AG09309 (cell line): ENCODE results near the gene SQSTM1.

Experiments used
- DNase-seq: peaks from one replicate; pipeline ENCODE4 v3.0.0-alpha.2; 2010; ENCODE audit warnings: low read depth
- H3K4me3 ChIP-seq: 2 replicates; pipeline ENCODE4 v1.5.1; 2011; ENCODE audit warnings: mild to moderate bottlenecking, low read depth, low read length, moderate library complexity; ENCODE audit not compliant: control insufficient read depth
- TF ChIP-seq, protein P1 (sequence below): IDR thresholded peaks from 2 replicates; pipeline ENCODE4 v1.5.1; 2011; ENCODE audit warnings: mild to moderate bottlenecking, low read depth, low read length, inconsistent platforms; ENCODE audit not compliant: insufficient read depth, control insufficient read depth; ENCODE audit errors: missing control alignments

SQSTM1 gene

DNA sequence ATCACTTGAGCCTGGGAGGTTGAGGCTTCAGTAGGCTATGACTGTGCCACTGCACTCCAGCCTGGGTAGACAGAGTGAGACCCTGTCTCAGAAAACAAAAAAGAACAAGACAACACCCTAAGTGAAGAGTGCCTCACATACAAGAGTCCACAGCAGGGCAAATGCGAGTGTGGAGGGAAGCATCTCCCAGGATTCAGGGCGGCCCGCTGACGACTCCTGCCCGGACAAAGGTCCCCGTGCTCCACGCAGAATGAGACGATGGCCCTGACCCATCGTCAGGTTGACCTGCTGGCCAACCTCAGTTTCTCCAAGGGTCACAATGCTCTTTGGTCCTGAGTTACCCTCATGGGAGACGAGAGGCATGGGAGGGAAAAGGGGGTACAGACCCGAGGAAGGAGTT, 19.6 kb downstream of the SQSTM1 start:
- no peak for DNase-seq
- no peak overlapping the region for H3K4me3 ChIP-seq
- TF ChIP-seq, protein P1, sequence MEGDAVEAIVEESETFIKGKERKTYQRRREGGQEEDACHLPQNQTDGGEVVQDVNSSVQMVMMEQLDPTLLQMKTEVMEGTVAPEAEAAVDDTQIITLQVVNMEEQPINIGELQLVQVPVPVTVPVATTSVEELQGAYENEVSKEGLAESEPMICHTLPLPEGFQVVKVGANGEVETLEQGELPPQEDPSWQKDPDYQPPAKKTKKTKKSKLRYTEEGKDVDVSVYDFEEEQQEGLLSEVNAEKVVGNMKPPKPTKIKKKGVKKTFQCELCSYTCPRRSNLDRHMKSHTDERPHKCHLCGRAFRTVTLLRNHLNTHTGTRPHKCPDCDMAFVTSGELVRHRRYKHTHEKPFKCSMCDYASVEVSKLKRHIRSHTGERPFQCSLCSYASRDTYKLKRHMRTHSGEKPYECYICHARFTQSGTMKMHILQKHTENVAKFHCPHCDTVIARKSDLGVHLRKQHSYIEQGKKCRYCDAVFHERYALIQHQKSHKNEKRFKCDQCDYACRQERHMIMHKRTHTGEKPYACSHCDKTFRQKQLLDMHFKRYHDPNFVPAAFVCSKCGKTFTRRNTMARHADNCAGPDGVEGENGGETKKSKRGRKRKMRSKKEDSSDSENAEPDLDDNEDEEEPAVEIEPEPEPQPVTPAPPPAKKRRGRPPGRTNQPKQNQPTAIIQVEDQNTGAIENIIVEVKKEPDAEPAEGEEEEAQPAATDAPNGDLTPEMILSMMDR = no peak

DNA sequence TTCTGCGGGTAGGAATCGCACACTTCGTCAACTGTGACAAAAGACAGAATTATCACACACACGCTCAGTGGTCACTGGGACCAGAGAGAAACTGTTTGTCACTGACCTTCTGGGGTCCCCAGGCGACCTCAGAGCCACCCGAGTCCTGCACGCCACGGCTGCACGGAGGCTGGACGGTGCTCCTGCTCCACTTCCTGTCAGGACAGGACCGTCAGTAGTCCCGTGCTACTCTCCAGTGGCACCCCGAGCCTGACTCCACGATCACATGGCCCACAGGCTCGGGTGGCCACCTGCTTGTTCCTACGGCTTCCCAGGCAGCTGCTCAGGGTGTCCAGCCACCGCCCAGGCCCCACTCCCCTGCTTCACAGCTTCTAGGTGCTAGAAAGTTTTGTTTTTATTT, 20.1 kb downstream of the SQSTM1 start:
- TF ChIP-seq, protein P1 = no peak
- DNase-seq = no peak
- H3K4me3 ChIP-seq = no peak overlapping the region

DNA sequence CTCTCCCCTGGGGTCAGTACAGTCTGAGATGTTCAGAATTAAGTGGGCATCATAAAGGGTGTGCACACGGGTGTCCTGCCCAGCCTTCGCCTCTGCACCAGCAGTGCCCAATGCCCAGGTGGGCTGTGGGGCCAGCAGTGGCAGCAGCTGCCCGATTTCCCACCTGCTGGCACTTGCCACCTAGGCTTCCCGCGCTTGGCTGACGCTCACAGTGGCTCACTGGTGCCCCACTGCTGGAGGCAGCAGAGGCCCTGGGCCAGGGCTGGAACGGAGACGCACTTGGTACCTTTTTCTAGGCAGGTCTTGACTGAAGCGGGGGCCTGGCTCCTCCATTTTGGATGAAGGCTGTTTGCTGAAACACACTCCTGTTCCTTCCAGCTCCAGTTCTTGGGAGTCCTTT, 20.9 kb downstream of the SQSTM1 start:
- DNase-seq = no peak
- TF ChIP-seq, protein P1 = no peak

DNA sequence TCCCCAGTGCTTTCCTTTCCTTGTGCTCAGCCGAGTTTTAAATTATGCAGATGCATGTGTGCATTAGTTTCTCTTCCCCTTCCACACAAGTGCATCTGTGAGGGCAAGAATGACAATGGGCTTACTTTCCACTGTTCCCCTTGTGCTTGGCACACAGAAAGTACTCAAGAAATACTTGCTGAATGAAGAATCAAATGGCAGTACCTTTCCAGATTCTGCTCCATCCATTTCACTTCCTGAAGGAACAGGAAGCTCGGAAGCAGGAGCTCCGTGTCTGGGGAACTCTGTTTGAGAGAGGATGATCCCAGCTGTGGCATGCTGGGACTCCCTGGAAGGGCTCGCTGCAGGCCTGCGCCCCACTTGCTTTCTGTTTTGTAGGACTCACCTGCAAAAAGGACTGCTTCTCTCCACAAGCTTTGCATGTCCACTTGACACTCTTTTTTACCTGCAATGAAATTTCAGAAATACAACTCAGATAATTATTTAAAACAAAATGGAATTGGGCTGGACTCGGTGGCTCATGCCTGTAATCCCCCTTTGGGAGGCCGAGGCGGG, 32.4 kb downstream of the SQSTM1 start:
- TF ChIP-seq, protein P1 = no peak
- H3K4me3 ChIP-seq = no peak overlapping the region
- no peak for DNase-seq

More for the DNA sequence above, 20.9 kb downstream of the SQSTM1 start:
- H3K4me3 ChIP-seq = no peak overlapping the region

DNA sequence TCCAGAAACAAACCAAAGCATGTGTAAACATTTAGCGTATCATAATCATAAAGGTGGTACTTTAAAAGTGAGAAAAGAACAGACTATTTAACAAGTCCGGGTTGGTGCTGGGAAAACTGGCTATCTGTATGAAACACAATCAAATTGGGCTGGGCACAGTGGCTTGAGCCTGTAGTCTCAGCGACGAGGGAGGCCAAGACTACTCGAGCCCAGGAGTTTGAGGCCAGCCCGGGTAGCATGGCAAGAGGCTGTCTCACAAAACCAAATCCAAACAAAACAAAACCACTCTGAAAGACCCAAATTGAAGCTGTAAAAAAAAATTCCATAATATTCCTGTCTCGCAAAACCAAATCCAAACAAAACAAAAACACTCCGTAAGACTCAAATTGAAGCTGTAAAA, 33.7 kb downstream of the SQSTM1 start:
- H3K4me3 ChIP-seq = no peak overlapping the region
- DNase-seq = no peak
- TF ChIP-seq, protein P1 = no peak

DNA sequence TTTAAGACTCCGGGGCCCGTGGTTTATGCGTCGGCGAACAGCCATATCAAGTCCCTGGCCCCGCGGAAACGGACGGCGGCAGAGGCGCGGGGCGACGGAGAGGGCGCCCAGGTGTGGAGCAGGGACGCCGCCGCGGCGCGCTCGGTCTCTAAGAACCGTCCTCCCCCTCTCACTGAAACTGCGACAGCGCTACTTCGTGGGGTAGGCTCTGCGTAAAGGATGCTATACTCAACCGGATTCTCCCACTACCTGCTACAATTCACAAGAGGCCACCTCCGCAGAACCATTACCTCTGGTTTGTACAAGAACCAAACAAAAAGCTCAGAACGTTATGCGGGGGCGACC, 37.5 kb downstream of the SQSTM1 start:
- no peak for DNase-seq
- H3K4me3 ChIP-seq = peak overlapping the region; percentile 100
- TF ChIP-seq, protein P1 = no peak

DNA sequence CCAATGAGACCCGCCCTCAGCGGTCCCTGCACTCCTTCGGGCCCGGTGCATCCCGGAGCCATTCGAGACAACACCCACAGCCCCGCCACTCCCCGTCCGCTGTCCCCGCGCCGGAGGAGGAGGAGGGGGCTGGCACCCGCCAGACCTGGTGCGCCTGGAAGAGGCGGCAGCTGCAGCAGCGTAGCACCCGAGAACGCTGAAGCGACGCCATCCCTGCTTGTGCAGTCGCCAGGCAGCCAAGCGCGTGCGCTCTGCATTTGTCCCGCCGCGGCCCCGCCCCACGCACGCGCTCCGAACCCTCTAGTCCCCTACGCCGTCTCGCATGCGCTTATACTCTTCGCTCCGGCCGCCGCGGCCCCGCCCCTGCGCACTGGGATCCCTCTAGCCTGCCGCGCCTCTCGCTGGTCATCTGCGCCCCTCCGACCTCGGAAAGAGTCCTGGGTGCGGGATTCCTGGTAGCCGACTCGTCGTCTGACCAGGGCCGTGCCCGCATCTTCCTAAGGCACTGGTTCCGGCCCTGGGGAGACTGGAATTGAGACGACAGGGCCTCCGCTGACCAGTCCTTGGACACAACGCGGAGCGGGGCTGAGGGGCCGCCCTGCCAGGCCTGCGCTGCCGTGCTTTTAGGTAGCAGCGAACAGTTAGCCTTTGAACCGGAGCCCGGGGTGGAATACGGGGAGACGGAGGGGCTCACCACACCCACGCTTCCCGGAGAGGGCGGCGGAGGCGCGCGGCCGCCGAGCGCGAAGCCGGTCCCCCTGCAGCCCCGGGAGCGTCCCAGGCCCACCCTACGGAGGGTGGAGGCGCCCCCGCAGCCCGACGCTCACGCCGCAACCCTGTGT, 38.1 kb downstream of the SQSTM1 start, which contains the start of gene MRNIP:
Gene MRNIP, minus strand, starts transcription at position 232 of the 842 bp plus-strand sequence. Its CDS starts 21 bp downstream, at position 211.
- peak; percentile 60 for DNase-seq
- TF ChIP-seq, protein P1 = no peak
- peak within 1 kb of the TSS; percentile 100 for H3K4me3 ChIP-seq
